K562 (cell line): ENCODE results near the gene CCDC73. TPM values are rescaled to one million over a fixed set of nuclear protein-coding genes. Genes with fewer than 3 reads are reported as not detected.

ENCODE experiments used
- CBX2 ChIP-seq: fragments of 200-600 bp; sonication (generic); IDR thresholded peaks from one replicate; pipeline ENCODE4 v1.6.1; 2012; ENCODE audit warnings: mild to moderate bottlenecking, low read length, inconsistent platforms; ENCODE audit not compliant: insufficient read depth, poor library complexity, severe bottlenecking
- NFE2L1 ChIP-seq: fragments of 450-650 bp; IDR thresholded peaks from 2 replicates; pipeline ENCODE4 v1.6.1; 2016; ENCODE audit warnings: missing genetic modification characterization, low read depth, mild to moderate bottlenecking, missing compliant biosample characterization, moderate library complexity, borderline replicate concordance
- RCOR1 ChIP-seq, 2 experiments: IDR thresholded peaks; 2 replicates each; pipeline ENCODE4 v1.6.1; 2012; ENCODE audit warnings: low read depth in 2 of 2, low read length in 2 of 2, borderline replicate concordance in 1 of 2, improper control_type of control experiment in 1 of 2
- RERE ChIP-seq: sonication (generic); formaldehyde crosslinking; IDR thresholded peaks from 2 replicates; pipeline ENCODE4 v1.8.0; 2023; ENCODE audit warnings: missing genetic modification reagents, mild to moderate bottlenecking, borderline replicate concordance
- ZBTB9 ChIP-seq: fragments of 450-650 bp; formaldehyde crosslinking; IDR thresholded peaks from 2 replicates; pipeline ENCODE4 v1.4.0; 2020; ENCODE audit warnings: mild to moderate bottlenecking, moderate library complexity
- polyA plus RNA-seq, 8 experiments: library from polyadenylated mRNA; depleted of rRNA in 4 of 8; stranded (reverse) in 5 of 8; unstranded in 3 of 8; fragments of >200 nt; fragmentation: Nextera tagmentation in 2 of 8; fragmentation: Illumina TruSeq in 1 of 8; extraction: Ambion mirVana in 2 of 8; extraction: Trizol in 1 of 8; gene quantifications; 2 replicates each; pipeline versions ENCODE4 v1.2.1 to v1.2.3, GENCODE V29; 2011 to 2014; ENCODE audit warnings: inconsistent platforms in 1 of 8, missing spikeins in 1 of 8
- total RNA-seq, 7 experiments: library from RNA; depleted of rRNA in 6 of 7; stranded (reverse); fragments of >200 nt in 6 of 7; fragmentation: Illumina TruSeq in 2 of 7; extraction: Trizol in 2 of 7; gene quantifications; 2 replicates each; pipeline versions ENCODE4 v1.2.1 to v1.2.3, GENCODE V29; 2011 to 2021; ENCODE audit warnings: low replicate concordance in 1 of 7

Gene CCDC73
- total and polyA plus RNA-seq, 9 of the 15 experiments (the other 6 are each of a cell fraction or from before 2014, with no cell fraction given): 0.20 to 0.21 TPM; not detected in 7

- no peak for TF ChIP-seq RCOR1 (IDR thresholded peaks at IDR 0.05; ENCODE audit: borderline replicate concordance in 1 of 2, low read depth in 2 of 2, low read length in 2 of 2)
- no peak for TF ChIP-seq ZBTB9 (CRISPR knock-in tag)
- TF ChIP-seq CBX2: no peak
- TF ChIP-seq NFE2L1 (tag): no peak
- no peak for TF ChIP-seq RERE (CRISPR knock-in tag)
Measured at GRCh38 chr11:32779136-32779535, 15.3 kb downstream of the CCDC73 start (continued).
